ENCODE data around the gene SMDT1. TPM values are rescaled to one million over a fixed set of nuclear protein-coding genes. Genes with fewer than 3 reads are reported as not detected.

SMDT1 gene
- total and polyA plus RNA-seq, 9 of the 15 experiments (the other 6 are each of a cell fraction or from before 2014, with no cell fraction given), result 7.9 to 65.2 (median 14.3) TPM

GRCh38 chr22:42074846-42075676 is 4.4 kb upstream of the SMDT1 start (continued):
- TF ChIP-seq TSHZ1 (CRISPR knock-in tag; IDR thresholded peaks at IDR 0.05) (no peak), DMBX1 (CRISPR knock-in tag; IDR thresholded peaks at IDR 0.05; ENCODE audit: borderline replicate concordance) (no peak), OTX1 (CRISPR knock-in tag; IDR thresholded peaks at IDR 0.05) (no peak), ETV5 (CRISPR knock-in tag; IDR thresholded peaks at IDR 0.05; ENCODE audit: low read depth) (no peak)

Data from K562 (cell line).